GM19043 (cell line): Measurements from ENCODE around the gene ADGRB3.
A peak's percentile ranks its signal among the peaks of the same experiment; 100 is the strongest.

Source experiments
- ATAC-seq: cut with Tn5 transposase; IDR thresholded peaks from one replicate; pipeline ENCODE4 v1.9.1; 2021; ENCODE audit warnings: low read depth; ENCODE audit not compliant: unreplicated experiment

The ADGRB3 gene

GRCh38 chr6:68634726-68635411 is at the start of gene ADGRB3:
TSS of gene ADGRB3 (plus strand) at chr6:68635282. CDS start at chr6:68638676, 3,394 bp downstream.
- ATAC-seq, result peak; percentile 78

- no peak for ATAC-seq
These were observed 41.5 kb upstream of the ADGRB3 start for GRCh38 chr6:68593558-68593957.

GRCh38 chr6:68597642-68598041 is 37.4 kb upstream of the ADGRB3 start:
- ATAC-seq, result no peak

- no peak for ATAC-seq
These were observed 19.1 kb upstream of the ADGRB3 start for GRCh38 chr6:68615938-68616337.

- ATAC-seq, result no peak
These were observed 9.1 kb upstream of the ADGRB3 start for GRCh38 chr6:68625998-68626397.

- ATAC-seq, result no peak
These were observed 6.9 kb upstream of the ADGRB3 start for GRCh38 chr6:68628161-68628560.

- no peak for ATAC-seq
These were observed 2.3 kb upstream of the ADGRB3 start for GRCh38 chr6:68632734-68633133.

- no peak for ATAC-seq
These were observed 1.7 kb upstream of the ADGRB3 start for GRCh38 chr6:68633281-68633971.

GRCh38 chr6:68633972-68634725 is 933 bp upstream of the ADGRB3 start:
- no peak for ATAC-seq

- ATAC-seq, result peak; percentile 2
These were observed 277 bp downstream of the ADGRB3 start for GRCh38 chr6:68635412-68635705.

- ATAC-seq, result no peak
These were observed 828 bp downstream of the ADGRB3 start for GRCh38 chr6:68635706-68636513.

GRCh38 chr6:68636666-68637065 is 1.6 kb downstream of the ADGRB3 start:
- no peak for ATAC-seq

- no peak for ATAC-seq
These were observed 2.0 kb downstream of the ADGRB3 start for GRCh38 chr6:68637071-68637470.

GRCh38 chr6:68637782-68638181 is 2.7 kb downstream of the ADGRB3 start:
- no peak for ATAC-seq

GRCh38 chr6:68638230-68638900 is 3.3 kb downstream of the ADGRB3 start:
- no peak for ATAC-seq

- ATAC-seq, result no peak
These were observed 4.1 kb downstream of the ADGRB3 start for GRCh38 chr6:68639211-68639610.

- no peak for ATAC-seq
These were observed 4.9 kb downstream of the ADGRB3 start for GRCh38 chr6:68639826-68640490.

GRCh38 chr6:68640491-68640835 is 5.4 kb downstream of the ADGRB3 start:
- no peak for ATAC-seq

GRCh38 chr6:68641172-68641571 is 6.1 kb downstream of the ADGRB3 start:
- no peak for ATAC-seq

- no peak for ATAC-seq
These were observed 7.0 kb downstream of the ADGRB3 start for GRCh38 chr6:68642081-68642480.
